HCT116 (cell line): ENCODE measurements around the gene ENPEP. TPM values are rescaled to one million over a fixed set of nuclear protein-coding genes. Genes with fewer than 3 reads are reported as not detected.
A peak's percentile ranks its signal among the peaks of the same experiment; 100 is the strongest.

Experiments used
- ATAC-seq: fragments of 200-7000 bp; cut with Tn5 transposase; 2 replicates; pipeline ENCODE4 v1.9.1; 2020; ENCODE audit warnings: mild to moderate bottlenecking, moderate library complexity
- BruUV-seq: library from RNA; stranded (reverse); fragments of 400-500 nt; replicated peaks from 2 replicates; lab custom pipeline; 2021; lab: Mats Ljungman, UMichigan
- CTCF ChIA-PET: fragments of 300-600 bp; sonication (Branson Sonifier 250); formaldehyde crosslinking; loops from one replicate; lab custom pipeline; 2021; ENCODE audit warnings: antibody characterized with exemption; lab: Charles Lee
- POLR2A ChIA-PET: fragments of 300-600, 350-600 bp; sonication (Branson Sonifier 250); formaldehyde crosslinking; loops from one replicate; lab custom pipeline; 2021; ENCODE audit warnings: antibody characterized with exemption; lab: Charles Lee
- RAD21 ChIA-PET, 2 experiments: fragments of 300-600 bp; sonication (Branson Sonifier 250); formaldehyde crosslinking; loops; one replicate each; lab custom pipeline; 2023; ENCODE audit warnings: low total read pairs in 2 of 2; ENCODE audit not compliant: uncharacterized antibody in 2 of 2, unreplicated experiment in 2 of 2, low non-redundant PET in 1 of 2; lab: Charles Lee
- DNase-seq: peaks from one replicate; pipeline ENCODE4 v3.0.0-alpha.2; 2010; ENCODE audit warnings: low read depth, low spot score
- H2AFZ ChIP-seq: fragments of 200-600 bp; shearing (Covaris generic), sonication (generic); 2 replicates; pipeline ENCODE4 v1.6.1; 2017; ENCODE audit warnings: low read depth, mixed run types, mixed read lengths, antibody characterized with exemption, low read length; ENCODE audit not compliant: poor library complexity, severe bottlenecking
- H3K27ac ChIP-seq: 2 replicates; pipeline ENCODE4 v1.5.1; 2012; ENCODE audit warnings: low read depth, low read length
- H3K27me3 ChIP-seq: fragments of 200-600 bp; sonication (generic); 2 replicates; pipeline ENCODE4 v1.6.1; 2016; ENCODE audit warnings: mixed run types, low read length, mixed read lengths; ENCODE audit not compliant: insufficient read depth
- H3K36me3 ChIP-seq, 2 experiments: fragments of 200-500 bp in 1 of 2; fragments of 200-600 bp in 1 of 2; sonication (Bioruptor generic) in 1 of 2; sonication (generic) in 1 of 2; 2 replicates each; pipeline versions ENCODE4 v1.5.1 to v1.6.1; 2014 to 2016; ENCODE audit warnings: low read length in 2 of 2, inconsistent platforms in 1 of 2, mixed read lengths in 1 of 2, mixed run types in 1 of 2; ENCODE audit not compliant: insufficient read depth in 2 of 2, control insufficient read depth in 1 of 2
- H3K4me1 ChIP-seq, 2 experiments: fragments of 200-600 bp in 1 of 2; sonication (generic) in 1 of 2; 2 replicates each; pipeline versions ENCODE4 v1.5.1 to v1.6.1; 2012 to 2017; ENCODE audit warnings: low read length in 2 of 2, inconsistent platforms in 1 of 2, mild to moderate bottlenecking in 1 of 2, mixed read lengths in 1 of 2, mixed run types in 1 of 2, moderate library complexity in 1 of 2; ENCODE audit not compliant: insufficient read depth in 2 of 2, control insufficient read depth in 1 of 2
- H3K4me2 ChIP-seq: fragments of 200-600 bp; sonication (generic); 2 replicates; pipeline ENCODE4 v1.6.1; 2017; ENCODE audit warnings: mixed run types, low read length, mixed read lengths
- H3K4me3 ChIP-seq, 2 experiments: fragments of 200-600 bp in 1 of 2; sonication (generic) in 1 of 2; replicated peaks in 1 of 2; 2 replicates each; pipeline ENCODE4 v1.5.1; 2011 to 2016; ENCODE audit warnings: low read length in 2 of 2, control low read depth in 1 of 2, low read depth in 1 of 2, mild to moderate bottlenecking in 1 of 2, mixed read lengths in 1 of 2, mixed run types in 1 of 2
- H3K79me2 ChIP-seq: fragments of 200-600 bp; sonication (generic); 2 replicates; pipeline ENCODE4 v1.6.1; 2017; ENCODE audit warnings: mild to moderate bottlenecking, mixed run types, low read length, moderate library complexity, mixed read lengths; ENCODE audit not compliant: insufficient read depth
- H3K9ac ChIP-seq: fragments of 200-600 bp; sonication (generic); 2 replicates; pipeline ENCODE4 v1.6.1; 2016; ENCODE audit warnings: low read length, mixed read lengths
- H3K9me2 ChIP-seq: fragments of 200-600 bp; sonication (generic), shearing (Covaris generic); 2 replicates; pipeline ENCODE4 v1.6.1; 2017; ENCODE audit warnings: mixed run types, mild to moderate bottlenecking, moderate library complexity; ENCODE audit not compliant: insufficient read depth
- H3K9me3 ChIP-seq, 2 experiments: fragments of 200-500 bp in 1 of 2; fragments of 200-600 bp in 1 of 2; sonication (Bioruptor generic) in 1 of 2; sonication (generic) in 1 of 2; 2 replicates each; pipeline ENCODE4 v1.6.1; 2014 to 2017; ENCODE audit warnings: low read length in 2 of 2, mixed read lengths in 2 of 2, inconsistent platforms in 1 of 2, low read depth in 1 of 2, mild to moderate bottlenecking in 1 of 2, mixed run types in 1 of 2, moderate library complexity in 1 of 2; ENCODE audit not compliant: control insufficient read depth in 1 of 2, insufficient read depth in 1 of 2
- H4K20me1 ChIP-seq: fragments of 200-600 bp; sonication (generic), shearing (Covaris generic); 2 replicates; pipeline ENCODE4 v1.6.1; 2017; ENCODE audit warnings: mixed run types, mild to moderate bottlenecking, moderate library complexity; ENCODE audit not compliant: insufficient read depth
- EGR1 ChIP-seq: IDR thresholded peaks from 2 replicates; pipeline ENCODE4 v1.6.1; 2012; ENCODE audit warnings: low read depth
- JUND ChIP-seq: IDR thresholded peaks from 2 replicates; pipeline ENCODE4 v1.6.1; 2012
- POLR2A ChIP-seq: IDR thresholded peaks from 2 replicates; pipeline ENCODE4 v1.7.0; 2011; ENCODE audit warnings: borderline replicate concordance; ENCODE audit not compliant: insufficient read depth, insufficient read length; ENCODE audit errors: extremely low read depth
- POLR2AphosphoS5 ChIP-seq: IDR thresholded peaks from 2 replicates; pipeline ENCODE4 v1.6.1; 2011; ENCODE audit warnings: mild to moderate bottlenecking, low read depth, low read length, moderate library complexity
- REST ChIP-seq: IDR thresholded peaks from 2 replicates; pipeline ENCODE4 v1.6.1; 2012; ENCODE audit warnings: low read depth
- TCF7L2 ChIP-seq: IDR thresholded peaks from 2 replicates; pipeline ENCODE4 v1.7.0; 2011; ENCODE audit warnings: borderline replicate concordance, inconsistent platforms; ENCODE audit not compliant: insufficient read depth, insufficient read length; ENCODE audit errors: extremely low read depth
- YY1 ChIP-seq: IDR thresholded peaks from 2 replicates; pipeline ENCODE4 v1.6.1; 2011; ENCODE audit warnings: low read length, low read depth, moderate library complexity, mild to moderate bottlenecking; ENCODE audit not compliant: insufficient replicate concordance; ENCODE audit errors: extremely low read depth
- ZFX ChIP-seq: fragments of 450-650 bp; IDR thresholded peaks from 2 replicates; pipeline ENCODE4 v1.6.1; 2017
- intact Hi-C: fragments of 100-400 bp; cut with micrococcal nuclease; formaldehyde crosslinking; loops from 2 replicates; pipeline ENCODE4 v1.10.0; 2022
- total RNA-seq: library from RNA; stranded (reverse); gene quantifications from one replicate; pipeline ENCODE4 v1.2.1, GENCODE V29; 2021; ENCODE audit not compliant: unreplicated experiment

The ENPEP gene
- total RNA-seq, 1 experiment from 2014 or later: 4.5 TPM

GRCh38 chr4:110533590-110533910 lies 57.6 kb downstream of the ENPEP start:
- no peaks in the 10 kb centered on the region for H3K79me2 ChIP-seq
- ChIA-PET RAD21 (no interaction called here), POLR2A (no interaction called here), CTCF (interaction anchor here (0.8 to 1.2 kb wide), 3 partner anchors 9 to 52 kb away, joined by 3 to 6 read pairs (median 3); no protein-coding TSS in a partner anchor)
- H3K4me2 ChIP-seq: peak overlapping the region; percentile 61
- H4K20me1 ChIP-seq: no peaks in the 10 kb centered on the region
- no peaks in the 10 kb centered on the region for H3K9me2 ChIP-seq
- no peak overlapping the region for H3K27ac ChIP-seq
- H2AFZ ChIP-seq: peak overlapping the region; percentile 42
- H3K36me3 ChIP-seq: no peaks in the 10 kb centered on the region
- DNase-seq: no peak
- peaks cover 11 to 15% of the 10 kb centered on the region in 2 experiments; a peak in 3 of 4 replicates for H3K4me1 ChIP-seq
- H3K27me3 ChIP-seq: no peaks in the 10 kb centered on the region
- peaks cover 0 to 8% of the 10 kb centered on the region in 2 experiments; a peak in 1 of 4 replicates for H3K9me3 ChIP-seq
- intact Hi-C loops: no loop called here
- no TSS peak for BruUV-seq
- H3K4me3 ChIP-seq: peak overlapping the region in 1 of 2 experiments; percentile 9; a peak in 1 of 4 replicates
- no peak overlapping the region for H3K9ac ChIP-seq
- ATAC-seq: 0 out of 2 replicates have a peak, but pooled peaks have one; percentile 30
- TF ChIP-seq JUND (no peak), EGR1 (no peak), POLR2A (no peak), REST (no peak), TCF7L2 (no peak), ZFX (no peak), POLR2AphosphoS5 (no peak), YY1 (no peak)
